Nephron (organoid): Measurements from ENCODE around the gene RPUSD4.

Experiments
- H3K27ac Mint-ChIP-seq, 3 experiments: 2 replicates each; pipeline ENCODE4 v1.8.0; 2020; ENCODE audit warnings: mixed read lengths in 3 of 3, mild to moderate bottlenecking in 2 of 3, moderate library complexity in 1 of 3
- H3K27me3 Mint-ChIP-seq: 2 replicates; pipeline ENCODE4 v1.8.0; 2021; ENCODE audit warnings: low read depth, mild to moderate bottlenecking, moderate library complexity, mixed read lengths
- H3K36me3 Mint-ChIP-seq: 2 replicates; pipeline ENCODE4 v1.8.0; 2020; ENCODE audit warnings: low read depth, mixed read lengths
- H3K4me1 Mint-ChIP-seq: 2 replicates; pipeline ENCODE4 v1.8.0; 2020; ENCODE audit warnings: mixed read lengths
- H3K4me3 Mint-ChIP-seq, 3 experiments: 2 replicates each; pipeline ENCODE4 v1.8.0; 2020; ENCODE audit warnings: mild to moderate bottlenecking in 3 of 3, mixed read lengths in 3 of 3, moderate library complexity in 2 of 3
- H3K9me3 Mint-ChIP-seq: 2 replicates; pipeline ENCODE4 v1.8.0; 2020; ENCODE audit warnings: mixed read lengths
- CTCF ChIP-seq, 3 experiments: fragments of 200-600 bp; sonication (generic); IDR thresholded peaks; one replicate each; pipeline ENCODE4 v1.5.0; 2021; ENCODE audit warnings: antibody characterized with exemption in 3 of 3; ENCODE audit not compliant: unreplicated experiment in 3 of 3

RPUSD4 gene

GRCh38 chr11:126182787-126183445, 28.5 kb downstream of the RPUSD4 start:
- H3K27ac Mint-ChIP-seq = peak overlapping the region in 2 of 3 experiments; percentile 20 to 29
- no peak for TF ChIP-seq CTCF (IDR thresholded peaks at IDR 0.05; ENCODE audit: unreplicated experiment in 3 of 3)
- no peak overlapping the region for H3K4me3 Mint-ChIP-seq
- H3K27me3 Mint-ChIP-seq = no peaks in the 10 kb centered on the region
- no peaks in the 10 kb centered on the region for H3K9me3 Mint-ChIP-seq
- peaks cover 17% of the 10 kb centered on the region for H3K4me1 Mint-ChIP-seq
- H3K36me3 Mint-ChIP-seq = peaks cover 10% of the 10 kb centered on the region

- no peaks in the 10 kb centered on the region for H3K27me3 Mint-ChIP-seq
- TF ChIP-seq CTCF (IDR thresholded peaks at IDR 0.05; ENCODE audit: unreplicated experiment in 3 of 3) = no peak
- peaks cover 14% of the 10 kb centered on the region for H3K4me1 Mint-ChIP-seq
- H3K36me3 Mint-ChIP-seq = peaks cover 8% of the 10 kb centered on the region
- H3K4me3 Mint-ChIP-seq = no peak overlapping the region
- no peaks in the 10 kb centered on the region for H3K9me3 Mint-ChIP-seq
- peak overlapping the region in 2 of 3 experiments; percentile 33 to 52 for H3K27ac Mint-ChIP-seq
These were observed 29.3 kb downstream of the RPUSD4 start for GRCh38 chr11:126181939-126182730.

GRCh38 chr11:126176853-126177470, 34.5 kb downstream of the RPUSD4 start:
- Mint-ChIP-seq H3K9me3 (no peaks in the 10 kb centered on the region), H3K27me3 (peaks cover 7% of the 10 kb centered on the region), H3K4me3 (no peak overlapping the region), H3K27ac (peak overlapping the region in 1 of 3 experiments; percentile 57), H3K4me1 (peaks cover 23% of the 10 kb centered on the region), H3K36me3 (no peaks in the 10 kb centered on the region)
- TF ChIP-seq CTCF (IDR thresholded peaks at IDR 0.05; ENCODE audit: unreplicated experiment in 3 of 3) = no peak

GRCh38 chr11:126175393-126175792, 36.1 kb downstream of the RPUSD4 start:
- Mint-ChIP-seq H3K36me3 (no peaks in the 10 kb centered on the region), H3K4me3 (no peak overlapping the region), H3K4me1 (peaks cover 27% of the 10 kb centered on the region), H3K9me3 (peaks cover 2% of the 10 kb centered on the region), H3K27ac (peak overlapping the region; percentile 28 to 92 (median 73)), H3K27me3 (peaks cover 7% of the 10 kb centered on the region)
- no peak for TF ChIP-seq CTCF (IDR thresholded peaks at IDR 0.05; ENCODE audit: unreplicated experiment in 3 of 3)

GRCh38 chr11:126174816-126175215, 36.6 kb downstream of the RPUSD4 start:
- Mint-ChIP-seq H3K4me1 (peaks cover 28% of the 10 kb centered on the region), H3K27me3 (peaks cover 7% of the 10 kb centered on the region), H3K27ac (peak overlapping the region in 1 of 3 experiments; percentile 92), H3K9me3 (peaks cover 2% of the 10 kb centered on the region), H3K36me3 (no peaks in the 10 kb centered on the region), H3K4me3 (no peak overlapping the region)
- TF ChIP-seq CTCF (IDR thresholded peaks at IDR 0.05; ENCODE audit: unreplicated experiment in 3 of 3) = no peak
